Keratinocyte (primary cell): ENCODE measurements around the gene COX6B2. TPM values are rescaled to one million over a fixed set of nuclear protein-coding genes. Genes with fewer than 3 reads are reported as not detected.

ENCODE experiments used
- DNase-seq: peaks from one replicate; pipeline ENCODE4 v3.0.0-alpha.2; 2011; ENCODE audit warnings: low read depth, missing footprints, low spot score
- FAIRE-seq: peaks from 2 replicates; lab custom pipeline; 2011; peaks lifted over from hg19 to GRCh38; lab: Jason Lieb, UNC
- H2AFZ ChIP-seq: 2 replicates; pipeline ENCODE4 v1.6.0; 2012; ENCODE audit warnings: low read length, control low read depth, inconsistent platforms; ENCODE audit not compliant: control insufficient read depth
- H3K27ac ChIP-seq: 2 replicates; pipeline ENCODE4 v1.5.1; 2011; ENCODE audit warnings: low read length; ENCODE audit not compliant: control insufficient read depth, insufficient read depth
- H3K27me3 ChIP-seq: 3 replicates; pipeline ENCODE4 v1.6.0; 2011; ENCODE audit warnings: low read length; ENCODE audit not compliant: control insufficient read depth, insufficient read depth; ENCODE audit errors: extremely low read depth
- H3K36me3 ChIP-seq, 2 experiments: 2 replicates in 1 of 2; 3 replicates in 1 of 2; pipeline ENCODE4 v1.5.1; 2011; ENCODE audit warnings: low read length in 2 of 2, mild to moderate bottlenecking in 1 of 2; ENCODE audit not compliant: control insufficient read depth in 2 of 2, insufficient read depth in 2 of 2; ENCODE audit errors: extremely low read depth in 1 of 2
- H3K4me1 ChIP-seq: 3 replicates; pipeline ENCODE4 v1.5.1; 2011; ENCODE audit warnings: low read length; ENCODE audit not compliant: control insufficient read depth, insufficient read depth; ENCODE audit errors: extremely low read depth
- H3K4me2 ChIP-seq: 3 replicates; pipeline ENCODE4 v1.6.0; 2011; ENCODE audit warnings: low read depth, low read length; ENCODE audit not compliant: control insufficient read depth, insufficient read depth; ENCODE audit errors: extremely low read depth
- H3K4me3 ChIP-seq, 3 experiments: fragments of 200-600 bp in 1 of 3; sonication (generic) in 1 of 3; 2 replicates in 2 of 3; 3 replicates in 1 of 3; pipeline ENCODE4 v1.5.1; 2011 to 2016; ENCODE audit warnings: low read length in 3 of 3, mild to moderate bottlenecking in 3 of 3, control low read depth in 2 of 3, inconsistent platforms in 1 of 3, low read depth in 1 of 3, mixed read lengths in 1 of 3, mixed run types in 1 of 3, moderate library complexity in 1 of 3; ENCODE audit not compliant: control insufficient read depth in 2 of 3, insufficient read depth in 2 of 3; ENCODE audit errors: extremely low read depth in 1 of 3
- H3K79me2 ChIP-seq: 2 replicates; pipeline ENCODE4 v1.6.0; 2012; ENCODE audit warnings: low read length; ENCODE audit not compliant: control insufficient read depth, insufficient read depth
- H3K9ac ChIP-seq: 3 replicates; pipeline ENCODE4 v1.6.0; 2011; ENCODE audit warnings: low read length; ENCODE audit not compliant: control insufficient read depth, insufficient read depth; ENCODE audit errors: extremely low read depth
- H3K9me1 ChIP-seq: 3 replicates; pipeline ENCODE4 v1.6.0; 2011; ENCODE audit warnings: low read length; ENCODE audit not compliant: control insufficient read depth, insufficient read depth; ENCODE audit errors: extremely low read depth
- H3K9me3 ChIP-seq: 2 replicates; pipeline ENCODE4 v1.5.1; 2012; ENCODE audit warnings: low read depth, low read length; ENCODE audit not compliant: control insufficient read depth
- H4K20me1 ChIP-seq: 3 replicates; pipeline ENCODE4 v1.6.0; 2011; ENCODE audit warnings: low read length; ENCODE audit not compliant: control insufficient read depth, insufficient read depth; ENCODE audit errors: extremely low read depth
- CTCF ChIP-seq, 3 experiments: IDR thresholded peaks in 1 of 3; conservative IDR thresholded peaks in 1 of 3; optimal IDR thresholded peaks in 1 of 3; 2 replicates in 2 of 3; 3 replicates in 1 of 3; pipeline versions ENCODE3 to v1.5.1; 2011; ENCODE audit warnings: low read length in 3 of 3, mild to moderate bottlenecking in 3 of 3, moderate library complexity in 2 of 3, control low read depth in 1 of 3, inconsistent platforms in 1 of 3; ENCODE audit not compliant: insufficient read depth in 2 of 3; ENCODE audit errors: extremely low read depth in 1 of 3
- EZH2 ChIP-seq: IDR thresholded peaks from one replicate; pipeline ENCODE4 v1.6.1; 2012; ENCODE audit warnings: inconsistent platforms, mild to moderate bottlenecking, low read length, moderate library complexity
- dilution Hi-C: fragments of 300-500 bp; cut with MboI; formaldehyde crosslinking; loops from one replicate; pipeline ENCODE4 v1.7.0; 2020; ENCODE audit warnings: low sequenced_read_pairs; ENCODE audit not compliant: extremely low pct_ligation_motif_present
- polyA plus RNA-seq, 5 experiments: library from polyadenylated mRNA; depleted of rRNA in 3 of 5; stranded (reverse) in 3 of 5; stranded (forward) in 1 of 5; unstranded in 1 of 5; fragments of >200 nt; gene quantifications; 1 replicate in 1 of 5; 2 replicates in 3 of 5; 3 replicates in 1 of 5; pipeline versions ENCODE4 v1.2.1 to v1.2.3, GENCODE V29; 2011 to 2012; ENCODE audit warnings: missing spikeins in 2 of 5, low read depth in 1 of 5, low replicate concordance in 1 of 5

COX6B2 gene
- polyA plus RNA-seq, 1 donor (not counting 4 experiments of a cell fraction or from before 2014, with no cell fraction given) = 1.4 TPM

- Histone ChIP-seq H3K27me3 (peaks cover 29% of the 10 kb centered on the region), H3K9me1 (no peaks in the 10 kb centered on the region), H3K27ac (no peak overlapping the region), H3K36me3 (peaks cover 0 to 4% of the 10 kb centered on the region in 2 experiments), H3K4me3 (no peak overlapping the region), H3K9me3 (no peaks in the 10 kb centered on the region), H3K4me1 (peaks cover 9% of the 10 kb centered on the region), H3K4me2 (no peak overlapping the region), H3K79me2 (no peaks in the 10 kb centered on the region), H3K9ac (no peak overlapping the region), H2AFZ (no peak overlapping the region), H4K20me1 (no peaks in the 10 kb centered on the region)
- no peak for DNase-seq
- TF ChIP-seq EZH2 = no peak
- TF ChIP-seq CTCF (optimal IDR thresholded peaks at IDR 0.05 in 1 of 3, IDR thresholded peaks at IDR 0.05 in 1 of 3, conservative IDR thresholded peaks at IDR 0.05 in 1 of 3; ENCODE audit: extremely low read depth in 1 of 3, insufficient read depth in 2 of 3, low read length in 3 of 3) = no peak
- FAIRE-seq = no peak
- dilution Hi-C loops = no loop called here
These were observed 1.9 kb downstream of the COX6B2 start for GRCh38 chr19:55352549-55353145.

- peaks cover 0 to 4% of the 10 kb centered on the region in 2 experiments for H3K36me3 ChIP-seq
- H2AFZ ChIP-seq = no peak overlapping the region
- DNase-seq (no peak), FAIRE-seq (no peak)
- no peaks in the 10 kb centered on the region for H3K9me1 ChIP-seq
- H3K27me3 ChIP-seq = peaks cover 25% of the 10 kb centered on the region
- no peak overlapping the region for H3K4me3 ChIP-seq
- H3K27ac ChIP-seq = no peak overlapping the region
- dilution Hi-C loops = no loop called here
- H3K4me2 ChIP-seq = no peak overlapping the region
- TF ChIP-seq EZH2 = no peak
- no peak for TF ChIP-seq CTCF (optimal IDR thresholded peaks at IDR 0.05 in 1 of 3, IDR thresholded peaks at IDR 0.05 in 1 of 3, conservative IDR thresholded peaks at IDR 0.05 in 1 of 3; ENCODE audit: extremely low read depth in 1 of 3, insufficient read depth in 2 of 3, low read length in 3 of 3)
- no peak overlapping the region for H3K9ac ChIP-seq
- H3K4me1 ChIP-seq = peaks cover 9% of the 10 kb centered on the region
- no peaks in the 10 kb centered on the region for H3K9me3 ChIP-seq
- H4K20me1 ChIP-seq = no peaks in the 10 kb centered on the region
- H3K79me2 ChIP-seq = no peaks in the 10 kb centered on the region
These were observed 2.5 kb downstream of the COX6B2 start for GRCh38 chr19:55352040-55352439.
